ENCODE measurements around the gene RBBP7. TPM values are rescaled to one million over a fixed set of nuclear protein-coding genes. Genes with fewer than 3 reads are reported as not detected.
A peak's percentile ranks its signal among the peaks of the same experiment; 100 is the strongest.

RBBP7 gene
- total RNA-seq, 4 donors from 2014 or later: 40.7 to 117 (median 47.8) TPM

DNA sequence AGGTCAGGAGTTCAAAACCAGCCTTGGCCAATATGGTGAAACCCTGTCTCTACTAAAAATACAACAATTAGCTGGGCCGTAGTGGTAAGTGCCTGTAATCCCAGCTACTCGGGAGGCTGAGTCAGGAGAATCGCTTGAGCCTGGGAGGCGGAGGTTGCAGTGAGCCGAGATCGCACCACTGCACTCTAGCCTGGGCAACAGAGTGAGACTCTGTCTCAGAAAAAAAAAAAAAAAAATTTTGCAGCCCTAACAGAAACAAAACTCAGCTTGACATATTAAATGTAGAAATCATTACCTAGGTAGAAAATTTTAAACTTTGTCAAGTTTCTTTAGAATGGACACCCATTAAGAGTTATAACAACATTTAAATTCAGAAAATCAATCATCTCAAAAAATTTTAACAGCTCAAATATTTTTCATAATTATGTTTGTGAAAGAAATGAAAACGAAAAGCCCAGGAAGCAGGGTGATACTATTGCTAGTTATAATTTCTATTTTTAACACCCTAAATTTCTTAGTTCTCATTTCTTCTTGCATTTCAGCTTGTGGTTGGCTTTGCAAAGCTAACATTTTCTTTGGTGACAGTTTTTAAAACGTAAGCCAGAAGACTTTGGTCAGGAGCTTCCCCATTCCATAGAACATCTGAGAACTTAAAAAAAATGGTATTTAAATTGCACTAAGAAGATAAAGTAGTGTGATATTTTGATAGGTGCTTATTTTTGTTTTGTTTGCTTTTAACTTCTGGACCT lies 33.3 kb upstream of the RBBP7 start:
- H3K27ac ChIP-seq: no peak overlapping the region

GRCh38 chrX:16897445-16897844 lies 27.3 kb upstream of the RBBP7 start:
- Histone ChIP-seq H3K27ac (no peak overlapping the region), H3K36me3 (no peaks in the 10 kb centered on the region), H3K27me3 (no peaks in the 10 kb centered on the region), H3K9me3 (no peaks in the 10 kb centered on the region), H3K4me3 (no peak overlapping the region), H3K4me1 (no peaks in the 10 kb centered on the region)
- TF ChIP-seq POLR2A (IDR thresholded peaks at IDR 0.05) (no peak), CTCF (IDR thresholded peaks at IDR 0.05) (no peak)
- no peak for DNase-seq

More for the DNA sequence above, 33.3 kb upstream of the RBBP7 start:
- TF ChIP-seq POLR2A (IDR thresholded peaks at IDR 0.05): no peak
- TF ChIP-seq CTCF (IDR thresholded peaks at IDR 0.05): no peak
- no peak overlapping the region for H3K4me3 ChIP-seq
- no peaks in the 10 kb centered on the region for H3K36me3 ChIP-seq
- no peak for DNase-seq
- H3K27me3 ChIP-seq: no peaks in the 10 kb centered on the region
- no peaks in the 10 kb centered on the region for H3K4me1 ChIP-seq
- no peaks in the 10 kb centered on the region for H3K9me3 ChIP-seq

DNA sequence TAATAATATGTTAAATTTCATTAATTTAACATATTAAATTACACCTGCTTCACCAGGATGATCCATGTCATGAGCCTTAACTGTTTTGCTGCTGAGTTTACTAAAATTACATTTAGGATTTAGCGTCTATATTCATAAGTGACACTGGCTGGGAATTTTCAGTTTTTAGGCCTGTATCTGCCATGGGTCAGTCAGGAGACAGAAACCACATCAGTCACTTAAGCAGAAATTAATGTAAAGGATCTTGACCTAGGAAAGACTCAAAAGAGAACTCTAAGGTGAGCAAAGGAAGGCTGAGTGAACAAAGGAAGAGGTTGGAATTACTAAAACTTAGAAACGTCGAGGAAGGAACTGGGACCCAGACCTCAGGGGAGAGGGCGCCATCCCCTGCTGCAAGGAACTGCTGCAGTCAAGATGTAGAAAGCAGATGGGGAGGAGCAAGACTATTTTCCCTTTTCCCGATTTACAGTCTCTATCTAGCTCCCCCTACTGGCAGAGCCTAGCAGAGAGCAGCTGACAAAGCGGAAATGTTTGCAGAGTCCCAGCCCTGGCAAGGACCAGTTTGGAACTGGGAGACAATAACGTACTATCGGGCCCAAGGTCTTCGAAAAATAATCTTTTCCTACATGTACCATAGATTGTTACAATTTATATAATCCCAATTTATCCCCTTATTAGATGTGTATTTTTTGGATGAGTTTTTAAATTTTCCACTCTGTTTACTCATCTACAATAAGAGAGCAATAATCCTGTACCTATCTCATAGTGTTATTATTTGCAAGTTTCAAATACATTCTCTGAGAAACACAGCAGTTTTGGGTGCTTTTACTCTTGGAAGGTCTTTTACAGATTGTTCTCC lies 22.6 kb upstream of the RBBP7 start:
- H3K27me3 ChIP-seq: no peaks in the 10 kb centered on the region
- TF ChIP-seq POLR2A (IDR thresholded peaks at IDR 0.05) (no peak), CTCF (IDR thresholded peaks at IDR 0.05) (peak; percentile 56 to 72 (median 68))
- no peaks in the 10 kb centered on the region for H3K36me3 ChIP-seq
- no peaks in the 10 kb centered on the region for H3K4me1 ChIP-seq
- H3K27ac ChIP-seq: no peak overlapping the region
- H3K4me3 ChIP-seq: no peak overlapping the region
- DNase-seq: peak in 2 of 3 donors; percentile 77 to 89
- no peaks in the 10 kb centered on the region for H3K9me3 ChIP-seq

DNA sequence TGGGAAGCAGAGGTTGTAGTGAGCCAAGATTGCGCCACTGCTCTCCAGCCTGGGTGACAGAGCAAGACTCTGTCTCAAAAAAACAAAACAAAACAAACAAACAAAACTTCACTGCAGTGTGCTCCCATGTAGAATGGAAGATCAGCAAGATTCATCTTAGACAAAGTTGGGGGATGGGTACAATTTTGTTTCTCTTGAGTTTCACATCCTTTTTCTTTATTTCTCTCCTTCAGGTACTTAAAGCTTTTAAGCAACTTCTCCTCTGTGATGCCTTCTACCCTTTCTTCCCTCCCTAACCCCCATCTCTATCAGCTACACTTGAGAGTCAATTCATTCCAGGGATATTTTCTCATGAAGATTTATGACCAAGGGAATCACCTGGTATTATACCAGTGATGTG lies 15.5 kb upstream of the RBBP7 start:
- H3K4me1 ChIP-seq: no peaks in the 10 kb centered on the region
- no peaks in the 10 kb centered on the region for H3K9me3 ChIP-seq
- no peaks in the 10 kb centered on the region for H3K36me3 ChIP-seq
- H3K27ac ChIP-seq: peak overlapping the region in 1 of 4 donors; percentile 34
- H3K27me3 ChIP-seq: no peaks in the 10 kb centered on the region
- H3K4me3 ChIP-seq: no peak overlapping the region
- no peak for TF ChIP-seq CTCF (IDR thresholded peaks at IDR 0.05)
- TF ChIP-seq POLR2A (IDR thresholded peaks at IDR 0.05): no peak
- DNase-seq: no peak

DNA sequence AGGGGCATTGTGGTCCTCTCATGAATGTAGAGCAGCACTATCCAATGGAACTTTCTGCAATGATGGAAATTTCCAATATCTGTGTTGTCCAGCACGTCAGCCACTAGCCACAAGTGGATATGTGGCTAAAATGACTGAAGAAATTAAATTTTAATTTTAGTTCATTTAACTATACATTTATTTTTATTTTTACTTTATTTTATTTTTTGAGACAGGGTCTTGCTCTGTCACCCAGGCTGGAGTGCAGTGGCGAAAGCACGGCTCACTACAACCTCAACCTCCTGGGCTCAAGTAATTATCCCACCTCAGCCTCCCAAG lies 13.3 kb upstream of the RBBP7 start:
- H3K27ac ChIP-seq: peak overlapping the region in 1 of 4 donors; percentile 72
- H3K4me1 ChIP-seq: no peaks in the 10 kb centered on the region
- no peak for DNase-seq
- H3K27me3 ChIP-seq: no peaks in the 10 kb centered on the region
- no peak for TF ChIP-seq CTCF (IDR thresholded peaks at IDR 0.05)
- TF ChIP-seq POLR2A (IDR thresholded peaks at IDR 0.05): no peak
- H3K9me3 ChIP-seq: no peaks in the 10 kb centered on the region
- H3K4me3 ChIP-seq: no peak overlapping the region
- no peaks in the 10 kb centered on the region for H3K36me3 ChIP-seq
